GM21360 (cell line): ENCODE measurements around the gene KRIT1.

Experiments used
- ATAC-seq: cut with Tn5 transposase; IDR thresholded peaks from one replicate; pipeline ENCODE4 v1.9.1; 2021; ENCODE audit warnings: mild to moderate bottlenecking, moderate library complexity; ENCODE audit not compliant: unreplicated experiment

The KRIT1 gene

DNA sequence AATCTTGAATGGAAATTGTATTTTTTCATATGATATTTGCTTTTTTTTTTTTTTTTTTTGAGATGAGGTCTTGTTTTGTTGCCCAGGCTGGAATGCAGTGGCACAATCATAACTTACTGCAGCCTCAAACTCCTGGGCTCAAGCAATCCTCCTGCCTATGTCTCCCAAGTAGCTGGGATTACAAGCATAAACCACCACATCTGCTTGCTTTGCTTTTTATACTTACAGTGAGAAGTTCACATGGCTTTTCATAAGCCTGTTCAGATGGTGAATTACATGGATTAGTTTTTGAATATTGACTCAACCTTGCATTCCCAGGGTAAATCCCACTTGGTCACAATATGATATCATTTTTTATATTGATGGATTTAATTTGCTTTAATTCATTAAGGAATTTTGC is 88.7 kb downstream of the KRIT1 start:
- ATAC-seq, result no peak

DNA sequence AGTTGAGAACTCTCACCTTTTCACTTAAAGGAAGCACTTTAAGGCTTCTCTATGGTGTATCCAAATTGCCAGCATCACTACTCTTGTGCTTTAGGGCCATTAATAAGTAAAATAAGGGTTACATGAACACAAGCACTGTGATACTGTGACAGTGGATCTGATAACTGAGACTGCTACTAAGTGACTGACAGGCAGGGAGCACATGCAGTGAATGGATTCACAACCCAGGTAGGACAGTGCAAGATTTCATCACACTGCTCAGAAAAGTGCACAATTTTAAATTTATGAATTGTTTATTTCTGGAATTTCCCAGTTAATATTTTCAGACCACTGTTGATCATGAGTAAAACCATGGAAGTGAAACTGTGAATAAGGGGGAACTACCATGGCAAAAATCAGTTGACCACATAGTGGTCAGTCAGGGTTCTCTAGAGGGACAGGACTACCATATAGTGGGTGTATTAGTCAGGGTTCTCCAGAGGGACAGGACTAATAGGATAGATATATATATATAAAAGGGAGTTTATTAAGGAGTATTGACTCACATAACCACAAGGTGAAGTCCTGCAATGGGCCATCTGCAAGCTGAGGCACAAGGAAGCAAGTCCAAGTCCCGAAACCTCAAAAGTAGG is 90.5 kb downstream of the KRIT1 start:
- ATAC-seq, result no peak

DNA sequence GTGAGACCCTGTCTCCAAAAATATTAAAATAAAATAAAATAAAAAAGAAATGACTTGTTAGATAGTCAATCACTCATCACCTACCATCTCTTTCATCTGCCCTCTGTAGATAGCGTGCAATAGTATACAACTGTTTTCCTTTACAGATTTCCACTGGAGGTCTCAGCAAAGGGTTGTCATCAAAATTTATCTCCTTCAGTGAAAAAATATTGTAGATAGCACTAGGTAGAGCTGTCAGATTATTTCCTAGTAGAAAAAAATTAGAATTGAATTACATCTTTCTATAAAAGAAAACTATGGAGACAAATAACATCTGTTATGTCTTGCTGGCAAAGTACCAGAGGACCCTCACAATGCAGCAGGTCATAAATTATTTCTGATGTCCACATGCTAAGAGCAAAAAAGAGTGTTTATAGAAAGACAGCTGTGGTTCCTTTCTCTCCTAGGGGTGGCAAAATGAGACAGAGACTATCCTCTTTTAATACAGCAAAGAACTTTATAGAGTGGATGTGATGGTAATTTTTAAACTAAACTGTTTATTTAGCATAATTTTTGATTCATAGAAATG is 95.2 kb downstream of the KRIT1 start:
- ATAC-seq, result no peak

DNA sequence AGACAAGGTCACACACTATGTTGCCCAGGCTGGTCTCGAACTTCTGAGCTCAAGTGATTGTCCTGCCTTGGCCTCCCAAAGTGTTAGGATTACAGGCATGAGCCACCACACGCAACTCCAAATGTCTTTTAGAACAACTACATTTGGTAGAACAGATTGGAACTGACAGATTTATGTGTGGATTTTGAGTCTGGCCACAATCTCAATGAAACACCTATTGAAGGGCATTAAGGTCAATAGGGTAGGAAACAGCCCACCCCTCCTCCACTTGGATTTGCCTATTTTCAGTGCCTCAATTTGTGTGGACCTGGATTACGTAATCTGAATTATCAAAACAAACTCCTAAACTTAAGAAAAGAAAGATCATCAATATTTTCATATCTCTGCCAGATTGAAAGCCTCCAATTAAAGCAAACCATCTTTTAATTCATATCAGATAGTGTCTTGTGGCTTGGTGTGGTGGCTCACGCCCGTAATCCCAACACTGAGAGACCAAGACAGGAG is 95.9 kb downstream of the KRIT1 start:
- no peak for ATAC-seq
